Muscle of leg (tissue), 11 donors: ENCODE results near the gene PSPN. TPM values are rescaled to one million over a fixed set of nuclear protein-coding genes. Genes with fewer than 3 reads are reported as not detected.

Experiments
- DNase-seq: peaks from one replicate; pipeline ENCODE4 v3.0.0; 2013
- H3K27ac ChIP-seq: one replicate; pipeline ENCODE4 v1.5.1; 2013; ENCODE audit warnings: mild to moderate bottlenecking, low read length, control low read depth
- H3K27me3 ChIP-seq: one replicate; pipeline ENCODE4 v1.6.1; 2013; ENCODE audit warnings: low read length; ENCODE audit not compliant: control insufficient read depth, insufficient read depth
- H3K36me3 ChIP-seq: one replicate; pipeline ENCODE4 v1.6.1; 2013; ENCODE audit warnings: low read length; ENCODE audit not compliant: control insufficient read depth, insufficient read depth
- H3K4me1 ChIP-seq: one replicate; pipeline ENCODE4 v1.6.1; 2013; ENCODE audit warnings: low read length; ENCODE audit not compliant: control insufficient read depth, insufficient read depth
- H3K4me3 ChIP-seq: one replicate; pipeline ENCODE4 v1.5.1; 2013; ENCODE audit warnings: low read length, control low read depth
- H3K9me3 ChIP-seq: replicated peaks from 2 replicates; pipeline ENCODE4 v1.6.1; 2013; ENCODE audit warnings: low read depth, low read length; ENCODE audit not compliant: control insufficient read depth
- WGBS: methylation state at CpG from one replicate; pipeline ENCODE4 v1.1.5; 2013; ENCODE audit warnings: missing lambda C conversion rate; ENCODE audit not compliant: insufficient coverage; 5-methylcytosine and 5-hydroxymethylcytosine counted together
- polyA plus RNA-seq, 8 donors: library from polyadenylated mRNA; unstranded; fragments of 120-200 nt; gene quantifications; one replicate each; pipeline versions ENCODE4 v1.2.1 to v1.2.3, GENCODE V29; 2013; ENCODE audit warnings: inconsistent platforms in 1 of 8, low replicate concordance in 1 of 8; ENCODE audit not compliant: insufficient read length in 8 of 8, insufficient read depth in 1 of 8
- total RNA-seq: library from RNA; stranded (reverse); fragments of 120-200 nt; gene quantifications from one replicate; pipeline ENCODE4 v1.2.4, GENCODE V29; 2013

PSPN gene
- total and polyA plus RNA-seq, 9 donors = 0.88 to 1.5 (median 1.1) TPM

DNA sequence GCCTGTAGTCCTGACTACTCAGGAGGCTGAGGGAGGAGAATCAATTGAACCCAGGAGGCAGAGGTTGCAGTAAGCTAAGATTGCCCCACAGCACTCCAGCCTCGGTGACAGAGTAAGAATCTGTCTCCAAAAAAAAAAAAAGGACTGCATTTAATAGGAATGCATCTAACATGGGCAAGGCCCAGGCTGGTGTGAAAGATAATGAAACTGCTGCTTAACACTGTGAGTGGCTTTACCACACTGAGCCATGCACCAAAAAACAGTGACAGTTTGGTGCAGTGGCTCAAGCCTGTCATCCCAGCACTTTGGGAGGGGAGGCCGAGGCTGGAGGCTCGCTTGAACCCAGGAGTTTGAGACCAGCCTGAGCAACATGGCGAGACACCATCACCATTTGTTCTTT lies 8.6 kb upstream of the PSPN start:
- Histone ChIP-seq H3K27me3 (no peaks in the 10 kb centered on the region), H3K4me3 (no peak overlapping the region), H3K9me3 (peaks cover 8% of the 10 kb centered on the region), H3K27ac (no peak overlapping the region), H3K4me1 (no peaks in the 10 kb centered on the region), H3K36me3 (peaks cover 85% of the 10 kb centered on the region)
- 60% methylated on average over 1 of the region's 4 CpGs for WGBS
- DNase-seq = no peak

DNA sequence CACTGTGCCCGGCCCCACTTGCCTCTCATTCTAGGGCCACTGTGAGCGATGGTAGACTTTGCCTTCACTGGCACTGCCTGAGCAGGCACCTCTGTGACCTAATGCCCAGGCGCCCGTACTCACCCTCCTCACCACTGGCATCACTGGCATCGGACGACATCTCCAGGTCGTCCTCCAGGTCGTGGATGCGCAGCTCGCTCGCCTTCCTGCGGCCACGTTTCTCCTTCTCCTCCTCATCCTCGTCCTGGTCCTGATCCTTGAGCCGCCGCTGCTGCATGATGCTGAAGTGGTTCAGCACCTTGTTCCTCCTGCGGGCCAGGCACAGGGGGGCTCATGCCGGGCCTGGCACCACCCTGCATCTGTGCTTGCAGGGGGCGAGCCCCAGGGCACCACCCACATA lies 7.5 kb upstream of the PSPN start:
- no peak overlapping the region for H3K27ac ChIP-seq
- no peaks in the 10 kb centered on the region for H3K27me3 ChIP-seq
- DNase-seq = no peak
- peaks cover 5% of the 10 kb centered on the region for H3K4me1 ChIP-seq
- peaks cover 8% of the 10 kb centered on the region for H3K9me3 ChIP-seq
- H3K4me3 ChIP-seq = no peak overlapping the region
- H3K36me3 ChIP-seq = peaks cover 82% of the 10 kb centered on the region
- WGBS = 96% methylated on average over 19 of the region's 19 CpGs

GRCh38 chr19:6381030-6381750 lies 5.5 kb upstream of the PSPN start:
- 96% methylated on average over 22 of the region's 40 CpGs for WGBS
- Histone ChIP-seq H3K4me1 (peaks cover 20% of the 10 kb centered on the region), H3K9me3 (peaks cover 8% of the 10 kb centered on the region), H3K27me3 (no peaks in the 10 kb centered on the region), H3K36me3 (peaks cover 68% of the 10 kb centered on the region), H3K4me3 (no peak overlapping the region), H3K27ac (no peak overlapping the region)
- no peak for DNase-seq

GRCh38 chr19:6379744-6380143 lies 4.0 kb upstream of the PSPN start:
- Histone ChIP-seq H3K9me3 (peaks cover 8% of the 10 kb centered on the region), H3K4me1 (peaks cover 23% of the 10 kb centered on the region)
- 100% methylated on average over 3 of the region's 3 CpGs for WGBS

GRCh38 chr19:6378486-6378885 lies 2.8 kb upstream of the PSPN start:
- Histone ChIP-seq H3K4me3 (no peak overlapping the region), H3K4me1 (peaks cover 32% of the 10 kb centered on the region), H3K9me3 (peaks cover 8% of the 10 kb centered on the region), H3K36me3 (peaks cover 62% of the 10 kb centered on the region), H3K27ac (peak overlapping the region; percentile 71), H3K27me3 (no peaks in the 10 kb centered on the region)
- 69% methylated on average over 6 of the region's 9 CpGs for WGBS
- no peak for DNase-seq

More at GRCh38 chr19:6379744-6380143, 4.0 kb upstream of the PSPN start:
- peaks cover 65% of the 10 kb centered on the region for H3K36me3 ChIP-seq
- no peak overlapping the region for H3K27ac ChIP-seq
- no peak for DNase-seq
- H3K27me3 ChIP-seq = no peaks in the 10 kb centered on the region
- no peak overlapping the region for H3K4me3 ChIP-seq

DNA sequence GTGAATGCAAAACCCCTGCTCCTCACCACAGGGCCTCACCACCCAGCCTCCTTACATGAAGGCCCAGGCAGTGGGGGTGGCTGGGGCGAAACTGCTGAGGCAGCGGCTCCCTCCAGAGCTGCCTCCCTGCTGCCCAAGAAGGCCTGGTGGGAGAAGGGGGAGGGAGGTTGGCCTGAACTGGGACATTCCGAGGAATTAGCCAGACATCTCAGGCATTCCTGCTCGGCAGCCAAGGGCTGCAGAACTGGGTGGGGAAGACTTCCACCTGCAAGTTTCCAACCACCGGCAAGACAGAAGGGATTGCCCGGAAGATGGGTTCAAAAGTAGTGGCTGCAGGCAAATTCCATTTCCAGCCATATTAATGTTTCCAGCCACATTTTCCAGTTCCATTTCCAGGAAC lies 2.3 kb upstream of the PSPN start:
- H3K36me3 ChIP-seq = peaks cover 58% of the 10 kb centered on the region
- no peaks in the 10 kb centered on the region for H3K27me3 ChIP-seq
- DNase-seq = peak; percentile 75
- no CpG with 5 or more reads among the region's 6 CpGs for WGBS
- H3K27ac ChIP-seq = peak overlapping the region; percentile 71
- no peak overlapping the region for H3K4me3 ChIP-seq
- peaks cover 8% of the 10 kb centered on the region for H3K9me3 ChIP-seq
- peaks cover 33% of the 10 kb centered on the region for H3K4me1 ChIP-seq

- 40% methylated on average over 7 of the region's 19 CpGs for WGBS
- peak; percentile 48 for DNase-seq
- H3K27ac ChIP-seq = peak overlapping the region; percentile 20
- no peak overlapping the region for H3K4me3 ChIP-seq
- H3K9me3 ChIP-seq = peaks cover 8% of the 10 kb centered on the region
- H3K36me3 ChIP-seq = peaks cover 47% of the 10 kb centered on the region
- peaks cover 36% of the 10 kb centered on the region for H3K4me1 ChIP-seq
- no peaks in the 10 kb centered on the region for H3K27me3 ChIP-seq
These were observed 918 bp upstream of the PSPN start for GRCh38 chr19:6376512-6377190.

DNA sequence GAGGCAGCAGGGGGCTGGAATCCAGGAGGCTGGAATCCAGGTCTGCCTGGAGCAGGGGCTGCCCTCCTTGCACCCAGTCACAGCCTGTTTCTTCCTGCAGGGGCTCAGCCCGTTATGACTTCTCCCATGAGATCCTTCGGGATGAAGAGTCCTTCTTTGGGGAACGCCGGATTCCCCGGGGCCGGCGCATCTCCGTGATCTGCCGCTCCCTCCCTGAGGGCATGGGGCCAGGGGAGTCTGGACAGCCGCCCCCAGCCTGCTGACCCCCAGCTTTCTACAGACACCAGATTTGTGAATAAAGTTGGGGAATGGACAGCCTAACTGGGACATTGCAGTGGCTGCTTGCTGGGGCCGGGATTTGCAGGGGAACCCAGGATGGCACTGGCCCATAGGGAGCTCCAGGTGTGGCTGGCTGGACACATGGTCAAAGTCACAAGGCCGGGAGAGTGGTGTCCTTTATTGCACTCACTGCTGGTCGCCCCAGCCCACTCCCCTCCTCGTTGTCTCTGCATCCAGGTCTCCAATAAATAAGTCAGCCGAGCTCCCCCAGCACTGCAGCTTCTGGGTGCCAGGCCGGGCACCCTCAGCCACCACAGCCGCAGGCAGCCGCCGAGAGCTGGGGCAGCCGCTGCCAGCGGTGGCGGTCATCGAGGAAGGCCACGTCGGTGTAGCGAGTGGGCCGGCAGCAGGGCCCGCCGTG lies 872 bp downstream of the PSPN start:
- Histone ChIP-seq H3K36me3 (peaks cover 29% of the 10 kb centered on the region), H3K4me1 (peaks cover 36% of the 10 kb centered on the region), H3K9me3 (peaks cover 2% of the 10 kb centered on the region), H3K27ac (no peak overlapping the region), H3K4me3 (no peak overlapping the region), H3K27me3 (no peaks in the 10 kb centered on the region)
- 81% methylated on average over 24 of the region's 29 CpGs for WGBS
- DNase-seq = no peak

DNA sequence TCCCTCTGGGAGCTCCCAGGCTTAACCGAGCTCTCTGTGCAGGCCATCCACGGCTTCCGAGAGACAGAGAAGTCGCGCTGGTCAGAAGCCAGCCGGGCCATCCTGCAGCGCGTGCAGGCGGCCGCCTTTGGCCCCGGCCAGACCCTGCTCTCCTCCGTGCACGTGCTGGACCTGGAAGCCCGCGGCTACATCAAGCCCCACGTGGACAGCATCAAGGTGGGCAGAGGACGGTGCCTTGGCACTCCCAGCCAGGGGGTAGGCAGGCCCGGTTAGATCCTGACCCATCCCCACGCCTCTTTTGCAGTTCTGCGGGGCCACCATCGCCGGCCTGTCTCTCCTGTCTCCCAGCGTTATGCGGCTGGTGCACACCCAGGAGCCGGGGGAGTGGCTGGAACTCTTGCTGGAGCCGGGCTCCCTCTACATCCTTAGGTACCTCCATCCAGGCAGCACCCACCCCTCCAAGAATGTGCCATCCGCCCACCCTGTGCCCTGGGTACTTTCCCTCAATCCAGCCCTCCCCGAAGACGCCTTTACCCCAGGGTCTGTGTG lies 1.5 kb downstream of the PSPN start:
- Histone ChIP-seq H3K27me3 (no peaks in the 10 kb centered on the region), H3K4me3 (peak overlapping the region; percentile 53), H3K36me3 (peaks cover 26% of the 10 kb centered on the region), H3K9me3 (no peaks in the 10 kb centered on the region), H3K27ac (peak overlapping the region; percentile 95), H3K4me1 (peaks cover 36% of the 10 kb centered on the region)
- DNase-seq = peak; percentile 53
- 49% methylated on average over 25 of the region's 29 CpGs for WGBS

DNA sequence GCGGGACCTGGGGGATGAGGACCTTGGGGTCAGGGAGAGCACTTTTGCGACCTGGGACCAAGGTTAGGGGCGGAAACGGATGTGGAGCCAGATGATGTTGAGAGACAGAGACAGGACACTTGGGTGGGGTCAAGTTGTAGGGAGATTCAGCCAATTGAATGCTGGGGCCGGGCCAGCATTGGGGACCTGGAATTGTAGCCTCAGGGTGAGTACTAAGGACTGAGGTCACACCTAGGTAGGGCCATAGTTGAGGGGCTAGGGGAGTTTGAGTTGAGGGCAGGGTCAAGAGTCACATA lies 2.0 kb downstream of the PSPN start:
- Histone ChIP-seq H3K9me3 (no peaks in the 10 kb centered on the region), H3K27ac (peak overlapping the region; percentile 95), H3K36me3 (peaks cover 27% of the 10 kb centered on the region), H3K27me3 (no peaks in the 10 kb centered on the region), H3K4me3 (peak overlapping the region; percentile 53), H3K4me1 (peaks cover 36% of the 10 kb centered on the region)
- no peak for DNase-seq
- WGBS = 14% methylated on average over 5 of the region's 5 CpGs
